HG03460 (cell line): Measurements from ENCODE around the gene ZNF232.
"Not testable (repeated sequence)": the region's sequence is repeated elsewhere in the genome, so short reads cannot be mapped to it uniquely, and the experiment has no call there.

ENCODE experiments used
- ATAC-seq: cut with Tn5 transposase; IDR thresholded peaks from one replicate; pipeline ENCODE4 v1.9.1; 2021; ENCODE audit not compliant: unreplicated experiment

The ZNF232 gene

GRCh38 chr17:5130261-5130660 lies 18.6 kb upstream of the ZNF232 start:
- not testable (repeated sequence) for ATAC-seq

GRCh38 chr17:5129770-5130169 lies 18.1 kb upstream of the ZNF232 start:
- ATAC-seq, result not testable (repeated sequence)

- ATAC-seq, result no peak
Observed at GRCh38 chr17:5128905-5129535, 17.3 kb upstream of the ZNF232 start.

GRCh38 chr17:5128387-5128786 lies 16.7 kb upstream of the ZNF232 start:
- not testable (repeated sequence) for ATAC-seq

- no peak for ATAC-seq
Observed at GRCh38 chr17:5127910-5128309, 16.2 kb upstream of the ZNF232 start.

- no peak for ATAC-seq
Observed at GRCh38 chr17:5126719-5127488, 15.2 kb upstream of the ZNF232 start.

- ATAC-seq, result not testable (repeated sequence)
Observed at GRCh38 chr17:5124896-5125295, 13.2 kb upstream of the ZNF232 start.

- not testable (repeated sequence) for ATAC-seq
Observed at GRCh38 chr17:5124125-5124760, 12.6 kb upstream of the ZNF232 start.

- no peak for ATAC-seq
Observed at GRCh38 chr17:5123343-5124124, 11.9 kb upstream of the ZNF232 start.

GRCh38 chr17:5122586-5123342 lies 11.1 kb upstream of the ZNF232 start:
- ATAC-seq, result no peak

GRCh38 chr17:5122056-5122455 lies 10.4 kb upstream of the ZNF232 start:
- ATAC-seq, result not testable (repeated sequence)

- ATAC-seq, result no peak
Observed at GRCh38 chr17:5121186-5121841, 9.6 kb upstream of the ZNF232 start.

- not testable (repeated sequence) for ATAC-seq
Observed at GRCh38 chr17:5120436-5121185, 8.9 kb upstream of the ZNF232 start.

GRCh38 chr17:5120036-5120435 lies 8.4 kb upstream of the ZNF232 start:
- ATAC-seq, result no peak

GRCh38 chr17:5118219-5118618 lies 6.5 kb upstream of the ZNF232 start:
- no peak for ATAC-seq

- no peak for ATAC-seq
Observed at GRCh38 chr17:5115673-5116651, 4.3 kb upstream of the ZNF232 start, which contains the start of gene USP6. Gene USP6, plus strand, starts transcription at chr17:5116032. Its CDS starts 14,336 bp downstream, at chr17:5130368.

GRCh38 chr17:5110816-5111215 lies 862 bp downstream of the ZNF232 start:
- ATAC-seq, result no peak

GRCh38 chr17:5100832-5101231 lies 10.8 kb downstream of the ZNF232 start:
- ATAC-seq, result no peak
